ENCODE data around the gene KIAA1217.

DNA sequence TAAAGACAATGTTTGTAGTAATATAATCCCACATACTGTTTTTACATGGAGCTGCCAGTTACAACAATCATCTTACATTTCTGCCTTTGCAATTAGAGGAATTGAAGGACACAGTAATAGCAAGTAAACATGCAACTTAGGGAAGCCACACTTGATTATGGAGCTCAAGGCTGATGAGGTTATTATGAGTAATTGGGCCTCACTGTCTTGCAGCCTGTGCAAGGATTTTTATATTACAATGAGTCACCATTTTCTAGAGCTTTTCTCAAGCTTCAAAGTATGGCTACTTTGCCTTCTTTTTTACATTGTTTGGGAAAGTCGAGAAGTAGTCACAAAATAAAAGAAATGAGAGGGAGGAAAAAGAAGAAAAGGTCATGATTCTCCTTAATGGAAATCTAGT lies 226.4 kb downstream of the KIAA1217 start:
- no peak for TF ChIP-seq CTCF (IDR thresholded peaks at IDR 0.05 in 2 of 3, conservative IDR thresholded peaks at IDR 0.05 in 1 of 3; ENCODE audit: borderline replicate concordance in 1 of 3, insufficient read depth in 1 of 3, low read depth in 2 of 3, low read length in 2 of 3)
- TF ChIP-seq EGR1 (IDR thresholded peaks at IDR 0.05; ENCODE audit: low read depth) = no peak
- TF ChIP-seq REST (IDR thresholded peaks at IDR 0.05; ENCODE audit: low read depth) = no peak
- no peak for TF ChIP-seq POLR2A (IDR thresholded peaks at IDR 0.05; ENCODE audit: borderline replicate concordance, extremely low read depth, insufficient read depth, insufficient read length)
- no peak for TF ChIP-seq POLR2AphosphoS5 (IDR thresholded peaks at IDR 0.05; ENCODE audit: low read depth, low read length)
- no peak for TF ChIP-seq MAX (IDR thresholded peaks at IDR 0.05)
- no peak for TF ChIP-seq EZH2phosphoT487 (IDR thresholded peaks at IDR 0.05; ENCODE audit: borderline replicate concordance)
- TF ChIP-seq ATF3 (IDR thresholded peaks at IDR 0.05) = no peak
- TF ChIP-seq RAD21 (IDR thresholded peaks at IDR 0.05; ENCODE audit: low read depth) = no peak
- no peak for TF ChIP-seq EZH2 (IDR thresholded peaks at IDR 0.05)
- no peak for TF ChIP-seq YY1 (IDR thresholded peaks at IDR 0.05; ENCODE audit: extremely low read depth, insufficient replicate concordance, low read depth, low read length)
